H9 (cell line): ENCODE results near the gene TMEM91. TPM values are rescaled to one million over a fixed set of nuclear protein-coding genes. Genes with fewer than 3 reads are reported as not detected.
A peak's percentile ranks its signal among the peaks of the same experiment; 100 is the strongest.

Source experiments
- DNase-seq: peaks from one replicate; pipeline ENCODE4 v3.0.0-alpha.2; 2017
- H2AFZ ChIP-seq: one replicate; pipeline ENCODE4 v1.6.1; 2013; ENCODE audit warnings: mild to moderate bottlenecking, low read length, control low read depth, moderate library complexity
- H2AK5ac ChIP-seq: 2 replicates; pipeline ENCODE4 v1.6.1; 2013; ENCODE audit warnings: low read length, control low read depth, mixed read lengths; ENCODE audit not compliant: insufficient read length
- H2BK120ac ChIP-seq: one replicate; pipeline ENCODE4 v1.6.1; 2013; ENCODE audit warnings: low read depth, mild to moderate bottlenecking, low read length, control low read depth, inconsistent platforms; ENCODE audit not compliant: poor library complexity, severe bottlenecking
- H2BK12ac ChIP-seq: 2 replicates; pipeline ENCODE4 v1.6.1; 2013; ENCODE audit warnings: low read length, control low read depth, mixed read lengths, low read depth; ENCODE audit not compliant: insufficient read length
- H2BK15ac ChIP-seq: 2 replicates; pipeline ENCODE4 v1.6.1; 2013; ENCODE audit warnings: low read depth, low read length, control low read depth
- H2BK20ac ChIP-seq: one replicate; pipeline ENCODE4 v1.6.1; 2013; ENCODE audit warnings: low read depth, mild to moderate bottlenecking, low read length, control low read depth, inconsistent platforms; ENCODE audit not compliant: poor library complexity, severe bottlenecking
- H2BK5ac ChIP-seq: 2 replicates; pipeline ENCODE4 v1.6.1; 2013; ENCODE audit warnings: low read length, control low read depth, mixed read lengths; ENCODE audit not compliant: insufficient read length
- H3K14ac ChIP-seq: 2 replicates; pipeline ENCODE4 v1.6.1; 2013; ENCODE audit warnings: low read length, control low read depth; ENCODE audit not compliant: insufficient read depth
- H3K18ac ChIP-seq: 2 replicates; pipeline ENCODE4 v1.6.1; 2013; ENCODE audit warnings: low read depth, mild to moderate bottlenecking, mixed read lengths, low read length, control low read depth; ENCODE audit not compliant: insufficient read length
- H3K23ac ChIP-seq: 2 replicates; pipeline ENCODE4 v1.6.1; 2013; ENCODE audit warnings: low read length, control low read depth, mixed read lengths, low read depth; ENCODE audit not compliant: insufficient read length
- H3K23me2 ChIP-seq: 2 replicates; pipeline ENCODE4 v1.6.1; 2013; ENCODE audit warnings: low read depth, mild to moderate bottlenecking, mixed read lengths, low read length, control low read depth; ENCODE audit not compliant: insufficient read length, poor library complexity, severe bottlenecking
- H3K27ac ChIP-seq: 2 replicates; pipeline ENCODE4 v1.5.1; 2013; ENCODE audit warnings: low read length, control low read depth, mixed read lengths, low read depth; ENCODE audit not compliant: insufficient read length
- H3K27me3 ChIP-seq: 2 replicates; pipeline ENCODE4 v1.6.1; 2013; ENCODE audit warnings: low read length, control low read depth, inconsistent platforms; ENCODE audit not compliant: insufficient read depth
- H3K4ac ChIP-seq: 2 replicates; pipeline ENCODE4 v1.6.1; 2013; ENCODE audit warnings: low read depth, mild to moderate bottlenecking, control low read depth, inconsistent platforms, low read length, moderate library complexity
- H3K4me1 ChIP-seq: 2 replicates; pipeline ENCODE4 v1.6.1; 2013; ENCODE audit warnings: low read length, control low read depth, inconsistent platforms; ENCODE audit not compliant: insufficient read depth
- H3K4me2 ChIP-seq: 2 replicates; pipeline ENCODE4 v1.6.1; 2013; ENCODE audit warnings: low read length, control low read depth, mixed read lengths; ENCODE audit not compliant: insufficient read length, insufficient read depth
- H3K56ac ChIP-seq: 2 replicates; pipeline ENCODE4 v1.6.1; 2013; ENCODE audit warnings: low read depth, mild to moderate bottlenecking, mixed read lengths, low read length, control low read depth; ENCODE audit not compliant: insufficient read length
- H3K79me1 ChIP-seq: 2 replicates; pipeline ENCODE4 v1.6.1; 2013; ENCODE audit warnings: low read depth, mild to moderate bottlenecking, moderate library complexity, low read length, control low read depth, inconsistent platforms; ENCODE audit not compliant: insufficient read depth, poor library complexity, severe bottlenecking
- H3K79me2 ChIP-seq: 2 replicates; pipeline ENCODE4 v1.6.1; 2013; ENCODE audit warnings: low read length, control low read depth, inconsistent platforms; ENCODE audit not compliant: insufficient read depth
- H3K9ac ChIP-seq: 2 replicates; pipeline ENCODE4 v1.6.1; 2013; ENCODE audit warnings: low read length, control low read depth, mixed read lengths; ENCODE audit not compliant: insufficient read length; ENCODE audit errors: extremely low read depth
- H3K9me3 ChIP-seq: one replicate; pipeline ENCODE4 v1.6.1; 2013; ENCODE audit warnings: low read depth, low read length, inconsistent platforms; ENCODE audit not compliant: control insufficient read depth
- H3T11ph ChIP-seq: one replicate; pipeline ENCODE4 v1.6.1; 2013; ENCODE audit warnings: mild to moderate bottlenecking, low read length, control low read depth, inconsistent platforms
- H4K20me1 ChIP-seq: one replicate; pipeline ENCODE4 v1.6.1; 2013; ENCODE audit not compliant: control insufficient read depth, insufficient read length, insufficient read depth
- H4K5ac ChIP-seq: 2 replicates; pipeline ENCODE4 v1.6.1; 2013; ENCODE audit warnings: low read depth, mild to moderate bottlenecking, mixed read lengths, low read length, control low read depth; ENCODE audit not compliant: insufficient read length
- H4K8ac ChIP-seq: replicated peaks from 2 replicates; pipeline ENCODE4 v1.6.1; 2013; ENCODE audit warnings: low read length, control low read depth, mixed read lengths, low read depth; ENCODE audit not compliant: insufficient read length
- H4K91ac ChIP-seq: 2 replicates; pipeline ENCODE4 v1.6.1; 2013; ENCODE audit warnings: low read depth, mild to moderate bottlenecking, moderate library complexity, mixed read lengths, low read length, control low read depth; ENCODE audit not compliant: insufficient read length
- H3K27ac Mint-ChIP-seq, 3 experiments: 2 replicates in 2 of 3; 3 replicates in 1 of 3; pipeline ENCODE4 v1.8.0; 2020 to 2021; ENCODE audit warnings: mixed read lengths in 3 of 3, mild to moderate bottlenecking in 1 of 3, moderate library complexity in 1 of 3
- H3K27me3 Mint-ChIP-seq: 2 replicates; pipeline ENCODE4 v1.8.0; 2021; ENCODE audit warnings: low read depth, mild to moderate bottlenecking, moderate library complexity, mixed read lengths
- H3K36me3 Mint-ChIP-seq, 3 experiments: 2 replicates in 2 of 3; 3 replicates in 1 of 3; pipeline ENCODE4 v1.8.0; 2020 to 2021; ENCODE audit warnings: low read depth in 3 of 3, mixed read lengths in 3 of 3; ENCODE audit not compliant: insufficient read depth in 1 of 3
- H3K4me1 Mint-ChIP-seq, 2 experiments: 2 replicates each; pipeline ENCODE4 v1.8.0; 2020; ENCODE audit warnings: mixed read lengths in 2 of 2
- H3K4me3 Mint-ChIP-seq, 2 experiments: 2 replicates in 1 of 2; 3 replicates in 1 of 2; pipeline ENCODE4 v1.8.0; 2020 to 2021; ENCODE audit warnings: mild to moderate bottlenecking in 2 of 2, mixed read lengths in 2 of 2, moderate library complexity in 1 of 2
- H3K9me3 Mint-ChIP-seq, 2 experiments: 2 replicates in 1 of 2; 3 replicates in 1 of 2; pipeline ENCODE4 v1.8.0; 2020; ENCODE audit warnings: mild to moderate bottlenecking in 2 of 2, mixed read lengths in 2 of 2, moderate library complexity in 1 of 2
- WGBS: extraction: QIAGEN DNeasy Blood & Tissue Kit; methylation state at CpG from one replicate; pipeline ENCODE4 v1.1.7; 2013; ENCODE audit warnings: missing lambda C conversion rate, low lambda C conversion rate, mixed read lengths; ENCODE audit not compliant: insufficient read length; ENCODE audit errors: extremely low coverage; 5-methylcytosine and 5-hydroxymethylcytosine counted together
- total RNA-seq: library from RNA; stranded (reverse); gene quantifications from 2 replicates; pipeline ENCODE4 v1.2.1, GENCODE V29; 2021
- TF ChIP-seq, protein P1 (sequence below): fragments of 200-600 bp; sonication (generic); conservative IDR thresholded peaks from 3 replicates; pipeline ENCODE4 v1.8.0; 2021; ENCODE audit warnings: antibody characterized with exemption, mild to moderate bottlenecking

Gene TMEM91
- total RNA-seq, 1 experiment from 2014 or later, result 5.7 TPM

DNA sequence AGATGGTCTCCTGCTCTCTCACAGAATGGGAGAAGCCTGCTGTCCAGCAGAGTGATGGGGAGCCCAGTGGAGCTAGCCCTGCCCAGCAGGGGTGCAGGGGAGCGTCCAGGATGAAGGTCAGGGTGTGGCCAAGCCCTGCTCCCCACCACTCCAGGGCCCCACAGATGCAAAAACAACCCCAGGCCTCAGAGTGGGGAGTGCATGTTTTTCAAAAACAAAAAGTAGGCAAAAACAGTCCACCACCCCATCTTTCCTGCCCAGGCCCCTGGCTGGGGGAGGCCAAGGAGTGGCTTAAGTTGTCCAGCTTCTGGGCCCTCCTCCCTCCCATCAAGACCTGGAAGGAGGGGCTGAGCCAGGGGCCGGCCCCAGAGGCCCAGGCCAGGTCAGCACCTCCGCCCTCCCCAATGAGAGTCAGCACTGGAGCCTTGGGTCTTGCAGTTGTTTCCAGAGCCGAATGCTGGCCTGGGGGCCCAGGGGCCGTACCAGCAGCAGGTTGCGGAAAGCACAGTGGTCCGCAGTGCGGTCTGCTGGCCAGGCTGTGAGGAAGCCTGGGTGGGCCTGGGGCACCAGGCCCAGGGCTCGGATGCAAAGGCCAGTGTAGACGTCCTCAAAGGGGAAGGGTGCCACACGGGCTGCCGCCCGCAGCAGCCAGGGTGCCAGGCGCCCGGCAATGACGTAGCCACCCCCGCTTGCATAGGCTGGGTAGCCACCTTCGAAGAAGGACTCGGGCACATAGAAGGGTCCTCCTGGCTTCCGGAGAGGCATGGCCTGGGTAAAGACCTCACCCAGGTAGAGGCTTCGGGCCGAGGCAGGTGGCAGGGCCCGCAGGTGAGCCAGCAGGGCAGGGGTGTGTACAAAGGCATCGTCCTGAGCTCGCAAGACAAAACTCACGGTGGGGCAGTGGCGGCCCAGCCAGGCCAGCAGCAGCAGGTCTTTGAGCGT lies 49.1 kb downstream of the TMEM91 start:
- no peak overlapping the region for H3K9ac ChIP-seq
- peaks cover 11% of the 10 kb centered on the region for H3K23me2 ChIP-seq
- Mint-ChIP-seq H3K4me1 (peaks cover 14 to 29% of the 10 kb centered on the region in 2 experiments), H3K4me3 (peak overlapping the region in 1 of 2 experiments; percentile 29; a peak in 1 of 5 replicates), H3K36me3 (peaks cover 6 to 32% (median 26%) of the 10 kb centered on the region in 3 experiments; a peak in 6 of 7 replicates), H3K9me3 (no peaks in the 10 kb centered on the region), H3K27me3 (no peaks in the 10 kb centered on the region; the same call in none of the 2 replicates), H3K27ac (no peak overlapping the region)
- no peak overlapping the region for H2AFZ ChIP-seq
- no peak overlapping the region for H4K5ac ChIP-seq
- WGBS, result no CpG with 5 or more reads among the region's 28 CpGs
- no peak overlapping the region for H3K4me2 ChIP-seq
- H2AK5ac ChIP-seq, result no peak overlapping the region
- no peak for DNase-seq
- H3K18ac ChIP-seq, result no peak overlapping the region
- no peaks in the 10 kb centered on the region for H3K4me1 ChIP-seq
- H2BK12ac ChIP-seq, result no peak overlapping the region
- H3K27ac ChIP-seq, result no peak overlapping the region
- H2BK20ac ChIP-seq, result no peak overlapping the region
- no peak overlapping the region for H3K56ac ChIP-seq
- H3K9me3 ChIP-seq, result no peaks in the 10 kb centered on the region
- H4K91ac ChIP-seq, result no peak overlapping the region
- H4K8ac ChIP-seq, result no peak overlapping the region
- H3K79me1 ChIP-seq, result no peaks in the 10 kb centered on the region
- no peak overlapping the region for H3T11ph ChIP-seq
- peaks cover 2% of the 10 kb centered on the region for H4K20me1 ChIP-seq
- H3K27me3 ChIP-seq, result no peaks in the 10 kb centered on the region
- no peak overlapping the region for H2BK5ac ChIP-seq
- H2BK120ac ChIP-seq, result no peak overlapping the region
- H3K79me2 ChIP-seq, result no peaks in the 10 kb centered on the region
- no peak overlapping the region for H3K4ac ChIP-seq
- H2BK15ac ChIP-seq, result no peak overlapping the region
- TF ChIP-seq, protein P1, sequence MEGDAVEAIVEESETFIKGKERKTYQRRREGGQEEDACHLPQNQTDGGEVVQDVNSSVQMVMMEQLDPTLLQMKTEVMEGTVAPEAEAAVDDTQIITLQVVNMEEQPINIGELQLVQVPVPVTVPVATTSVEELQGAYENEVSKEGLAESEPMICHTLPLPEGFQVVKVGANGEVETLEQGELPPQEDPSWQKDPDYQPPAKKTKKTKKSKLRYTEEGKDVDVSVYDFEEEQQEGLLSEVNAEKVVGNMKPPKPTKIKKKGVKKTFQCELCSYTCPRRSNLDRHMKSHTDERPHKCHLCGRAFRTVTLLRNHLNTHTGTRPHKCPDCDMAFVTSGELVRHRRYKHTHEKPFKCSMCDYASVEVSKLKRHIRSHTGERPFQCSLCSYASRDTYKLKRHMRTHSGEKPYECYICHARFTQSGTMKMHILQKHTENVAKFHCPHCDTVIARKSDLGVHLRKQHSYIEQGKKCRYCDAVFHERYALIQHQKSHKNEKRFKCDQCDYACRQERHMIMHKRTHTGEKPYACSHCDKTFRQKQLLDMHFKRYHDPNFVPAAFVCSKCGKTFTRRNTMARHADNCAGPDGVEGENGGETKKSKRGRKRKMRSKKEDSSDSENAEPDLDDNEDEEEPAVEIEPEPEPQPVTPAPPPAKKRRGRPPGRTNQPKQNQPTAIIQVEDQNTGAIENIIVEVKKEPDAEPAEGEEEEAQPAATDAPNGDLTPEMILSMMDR, result no peak
- H3K14ac ChIP-seq, result no peak overlapping the region
- no peak overlapping the region for H3K23ac ChIP-seq
